Activated naive CD4-positive, alpha-beta T cell treated with Interleukin-2 at 50 U/mL for 16 hours (primary cell): ENCODE results near the gene OR4S1.
"Not testable (repeated sequence)": the region's sequence is repeated elsewhere in the genome, so short reads cannot be mapped to it uniquely, and the experiment has no call there.

ENCODE experiments used
- DNase-seq: peaks from one replicate; pipeline ENCODE4 v3.0.0-alpha.2; 2020

The OR4S1 gene, protein sequence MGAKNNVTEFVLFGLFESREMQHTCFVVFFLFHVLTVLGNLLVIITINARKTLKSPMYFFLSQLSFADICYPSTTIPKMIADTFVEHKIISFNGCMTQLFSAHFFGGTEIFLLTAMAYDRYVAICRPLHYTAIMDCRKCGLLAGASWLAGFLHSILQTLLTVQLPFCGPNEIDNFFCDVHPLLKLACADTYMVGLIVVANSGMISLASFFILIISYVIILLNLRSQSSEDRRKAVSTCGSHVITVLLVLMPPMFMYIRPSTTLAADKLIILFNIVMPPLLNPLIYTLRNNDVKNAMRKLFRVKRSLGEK

DNA sequence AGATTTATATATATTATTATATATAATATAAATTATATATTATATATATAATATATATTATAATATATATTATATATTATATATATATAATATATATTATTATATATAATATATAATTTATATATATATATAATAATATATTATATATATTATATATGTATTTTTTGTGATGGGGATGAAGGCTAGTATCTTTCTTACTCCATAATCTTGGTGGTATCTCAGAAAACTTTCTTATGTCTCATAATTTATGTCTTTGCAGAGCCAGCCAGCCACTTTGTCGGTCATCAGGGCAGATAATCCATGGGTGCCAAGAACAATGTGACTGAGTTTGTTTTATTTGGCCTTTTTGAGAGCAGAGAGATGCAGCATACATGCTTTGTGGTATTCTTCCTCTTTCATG is at the start of gene OR4S1:
Gene OR4S1, plus strand, starts transcription at position 301 of the 400 bp plus-strand sequence. Its CDS starts 0 bp downstream, at position 301.
- no peak for DNase-seq

DNA sequence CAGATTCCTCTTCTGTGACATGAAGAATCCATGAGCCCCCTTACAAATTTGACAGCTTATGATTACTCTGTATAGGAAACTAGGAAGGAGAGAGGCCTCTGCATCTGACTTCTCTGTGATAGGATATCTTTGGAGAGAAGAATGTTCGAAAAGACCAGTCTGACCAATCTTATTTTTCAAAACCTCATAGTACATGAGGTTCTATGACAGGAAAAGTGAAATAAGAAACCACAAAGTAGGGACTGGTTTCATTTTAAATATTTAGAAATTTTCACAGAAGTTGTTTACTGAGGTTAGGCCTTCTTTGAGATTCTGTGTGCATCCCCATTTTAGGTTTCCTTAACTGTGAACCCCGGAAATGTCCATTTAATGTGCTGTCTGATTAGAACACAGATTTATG is 44.4 kb upstream of the OR4S1 start:
- no peak for DNase-seq

DNA sequence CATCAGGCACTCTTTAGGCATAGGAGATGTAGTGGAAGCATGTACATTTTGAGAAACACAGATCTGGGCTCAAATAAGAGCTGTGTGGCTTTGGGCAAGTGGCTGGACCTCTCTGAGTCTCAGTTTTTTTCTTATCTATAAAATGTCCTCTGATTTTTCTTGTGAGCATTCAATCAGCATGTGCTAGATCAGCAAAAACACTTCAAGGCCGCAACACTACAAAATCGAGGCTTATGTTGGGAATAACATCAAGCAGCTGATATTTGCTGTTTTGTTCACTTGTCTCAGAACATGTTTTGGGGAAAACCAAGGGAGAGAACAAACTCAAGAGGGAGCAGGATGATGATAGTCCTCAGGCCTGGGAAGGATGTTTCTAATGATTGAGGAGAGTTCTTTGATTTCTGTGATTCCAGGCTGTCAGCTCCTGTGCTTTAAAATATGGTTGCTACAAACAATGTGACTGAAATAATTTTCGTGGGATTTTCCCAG is 42.6 kb upstream of the OR4S1 start, which contains the start of gene OR4X1:
Gene OR4X1, plus strand, starts transcription at position 439 of the 489 bp plus-strand sequence. Its CDS starts 0 bp downstream, at position 439.
- DNase-seq, result no peak

DNA sequence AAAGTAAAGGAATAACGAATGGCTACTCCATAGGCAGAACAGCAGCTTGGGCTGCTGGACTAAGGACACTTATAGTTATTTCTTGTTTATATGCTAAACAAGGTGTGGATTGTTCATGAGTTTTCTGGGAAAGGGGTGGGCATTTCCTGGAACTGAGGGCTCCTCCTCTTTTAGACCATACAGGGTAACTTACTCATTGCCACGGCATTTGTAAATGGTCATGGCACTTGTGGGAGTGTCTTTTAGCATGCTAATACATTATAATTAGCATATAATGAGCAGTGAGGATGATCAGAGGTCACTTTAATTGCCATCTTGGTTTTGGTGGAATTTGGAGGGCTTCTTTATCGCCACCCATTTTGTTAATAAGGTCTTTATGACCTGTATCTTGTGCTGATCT is 35.4 kb upstream of the OR4S1 start:
- no peak for DNase-seq

DNA sequence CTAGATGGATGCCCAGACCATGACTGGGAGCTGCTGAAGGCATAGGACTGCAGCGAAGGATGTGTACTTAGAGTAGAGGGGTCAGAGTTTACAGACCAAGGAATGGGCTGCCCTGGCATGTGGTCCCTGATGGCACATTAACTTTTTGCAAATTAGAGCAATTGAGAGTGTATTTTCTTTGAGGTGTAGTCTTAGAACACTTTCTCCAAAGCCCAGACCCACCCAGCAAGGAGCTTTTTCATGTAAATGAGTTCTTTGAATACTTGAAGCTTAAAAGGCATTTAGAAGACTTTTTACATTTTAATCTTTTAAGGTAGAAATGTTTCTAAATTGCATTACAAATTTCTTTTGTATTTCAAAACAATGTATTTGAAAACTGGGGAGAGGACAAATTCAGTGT is 33.4 kb upstream of the OR4S1 start:
- DNase-seq, result no peak

DNA sequence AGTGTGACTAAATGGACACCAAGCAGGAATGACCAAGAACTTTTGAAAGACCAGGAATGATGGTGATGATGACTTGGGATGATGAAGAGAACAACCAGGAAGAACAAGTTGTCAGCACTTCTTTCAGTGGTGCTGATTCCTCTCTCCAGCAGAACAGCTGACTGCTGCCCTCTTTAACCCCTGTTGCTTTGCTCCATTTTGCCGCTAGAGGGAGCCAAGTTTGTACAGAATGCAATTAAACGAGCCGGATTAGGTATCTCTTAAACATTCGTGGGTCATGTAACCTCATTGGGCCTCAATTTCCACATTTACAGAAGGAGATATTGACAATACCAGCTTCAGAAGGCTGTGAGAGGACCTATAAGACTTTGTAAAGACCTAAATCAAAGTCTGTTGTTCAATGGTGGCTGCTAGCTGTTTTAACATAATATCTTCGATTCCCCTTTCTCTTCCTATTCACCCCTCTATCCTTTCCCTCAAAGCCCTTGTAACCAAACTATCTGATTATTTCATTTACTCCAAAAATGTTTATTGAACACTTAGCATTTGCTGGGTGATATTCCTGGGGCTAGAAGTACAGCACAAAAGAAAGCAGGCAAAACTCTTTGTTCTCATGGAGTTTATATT is 1.9 kb downstream of the OR4S1 start:
- peak; percentile 69 for DNase-seq

DNA sequence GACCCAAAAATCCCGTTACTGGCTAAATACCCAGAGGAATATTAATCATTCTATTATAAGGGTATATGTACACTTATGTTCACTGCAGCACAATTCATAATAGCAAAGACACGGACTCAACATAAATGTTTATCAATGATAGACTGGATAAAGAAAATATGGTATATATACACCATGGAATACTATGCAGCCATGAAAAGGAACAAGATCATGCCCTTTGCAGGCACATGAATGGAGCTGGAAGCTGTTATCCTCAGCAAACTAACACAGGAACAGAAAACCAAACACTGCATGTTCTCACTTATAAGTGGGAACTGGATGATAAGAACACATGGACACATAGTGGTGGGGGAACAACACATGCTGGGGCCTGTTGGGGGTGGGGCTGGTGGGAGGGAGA is 7.6 kb downstream of the OR4S1 start:
- DNase-seq, result not testable (repeated sequence)

DNA sequence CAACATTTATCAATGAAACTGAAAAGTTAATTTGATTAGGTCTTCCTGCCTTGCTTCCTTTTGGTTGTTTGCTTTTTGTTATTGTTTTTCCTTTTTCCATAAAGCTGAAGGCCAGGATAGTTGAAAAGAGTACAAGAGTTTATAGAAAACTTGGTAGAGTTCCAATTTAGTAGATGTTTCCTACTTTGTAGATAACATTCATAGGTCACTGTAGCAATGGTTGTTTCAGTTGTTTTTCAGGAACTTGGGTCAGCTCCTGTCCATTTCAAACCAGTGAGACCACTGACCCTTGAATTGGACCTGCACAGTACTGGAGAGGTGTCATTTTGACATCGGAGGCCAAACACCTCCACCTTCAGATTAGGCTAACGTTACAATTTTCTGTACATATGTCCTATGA is 13.8 kb downstream of the OR4S1 start:
- not testable (repeated sequence) for DNase-seq

DNA sequence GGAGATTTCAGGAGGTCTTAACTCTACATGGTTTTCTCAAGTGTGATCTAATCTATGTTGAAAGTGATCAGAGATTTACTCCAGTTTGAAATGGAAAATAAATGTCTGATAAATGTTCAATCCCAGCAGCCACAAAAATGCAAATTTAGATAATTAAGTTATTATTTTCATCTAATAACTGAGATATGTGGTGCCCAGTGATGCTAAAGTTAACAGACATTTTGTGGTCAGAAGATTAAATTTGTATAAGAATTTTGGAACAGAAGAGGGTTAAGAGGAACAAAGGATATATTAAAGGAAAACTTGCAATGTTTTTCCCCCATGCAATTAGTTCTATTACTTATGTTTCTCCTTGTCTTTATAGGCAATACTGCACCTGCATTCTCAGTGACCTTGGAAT is 18.6 kb downstream of the OR4S1 start, which contains the start of gene OR4C3:
Gene OR4C3, plus strand, starts transcription at position 301 of the 400 bp plus-strand sequence. CDS start 102 bp downstream, outside the sequence.
- not testable (repeated sequence) for DNase-seq

DNA sequence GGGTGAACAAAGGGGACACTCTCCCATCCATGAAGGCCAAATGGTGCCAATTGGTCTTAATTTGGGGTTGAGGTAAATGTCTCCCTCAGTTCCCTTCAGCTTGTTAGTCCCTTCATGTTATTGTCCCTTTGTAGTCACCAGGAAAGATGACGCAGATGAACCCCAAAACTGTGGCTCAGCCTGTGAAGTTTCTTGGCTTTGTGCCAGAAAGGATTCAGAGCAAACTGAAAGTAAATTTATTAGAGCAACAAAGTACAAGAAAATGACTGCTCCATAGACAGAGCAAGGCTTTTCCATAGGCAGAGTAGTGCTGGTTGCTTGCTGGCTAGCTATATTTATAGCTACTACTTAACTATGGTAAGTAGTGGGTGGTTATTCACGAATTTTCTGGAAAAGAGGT is 35.4 kb downstream of the OR4S1 start:
- no peak for DNase-seq

DNA sequence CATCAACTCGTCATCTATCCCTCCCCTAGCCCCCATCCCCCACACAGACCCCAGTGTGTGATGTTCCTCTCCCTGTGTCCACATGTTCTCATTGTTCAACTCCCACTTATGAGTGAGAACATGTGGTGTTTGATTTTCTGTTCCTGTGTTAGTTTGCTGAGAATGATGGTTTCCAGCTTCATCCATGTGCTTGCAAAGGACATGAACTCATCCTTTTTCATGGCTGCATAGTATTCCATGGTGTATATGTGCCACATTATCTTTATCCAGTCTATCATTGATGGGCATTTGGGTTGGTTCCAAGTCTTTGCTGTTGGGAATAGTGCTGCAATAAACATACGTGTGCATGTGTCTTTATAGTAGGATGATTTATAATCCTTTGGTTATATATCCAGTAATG is 36.5 kb downstream of the OR4S1 start:
- DNase-seq, result not testable (repeated sequence)

DNA sequence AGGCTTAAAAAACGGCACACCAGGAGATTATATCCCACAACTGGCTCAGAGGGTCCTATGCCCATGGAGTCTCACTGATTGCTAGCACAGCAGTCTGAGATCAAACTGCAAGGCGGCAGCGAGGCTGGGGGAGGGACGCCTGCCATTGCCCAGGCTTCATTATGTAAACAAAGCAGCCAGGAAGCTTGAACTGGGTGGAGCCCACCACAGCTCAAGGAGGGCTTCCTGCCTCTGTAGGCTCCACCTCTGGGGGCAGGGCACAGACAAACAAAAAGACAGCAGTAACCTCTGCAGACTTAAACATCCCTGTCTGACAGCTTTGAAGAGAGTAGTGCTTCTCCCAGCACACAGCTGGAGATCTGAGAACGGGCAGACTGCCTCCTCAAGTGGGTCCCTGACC is 40.3 kb downstream of the OR4S1 start:
- DNase-seq, result not testable (repeated sequence)

DNA sequence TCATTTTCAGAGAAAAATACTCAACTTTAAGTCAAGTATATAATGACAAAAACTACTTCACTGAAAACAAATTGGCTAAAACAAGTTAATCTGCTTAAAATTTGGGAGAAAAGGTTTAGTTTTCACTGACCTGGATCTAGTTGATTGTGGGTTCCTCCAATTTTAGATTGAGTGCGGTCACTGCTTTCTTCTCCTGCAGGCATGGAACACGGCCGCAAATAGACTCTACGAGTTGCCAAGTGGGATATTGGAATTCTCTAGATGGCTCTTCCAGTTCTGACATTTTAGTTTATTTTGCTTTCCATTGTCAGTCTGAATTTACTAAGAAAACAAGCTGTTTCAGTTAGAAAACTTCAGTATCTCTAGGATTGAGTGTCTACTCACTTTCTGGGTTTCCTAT is 48.0 kb downstream of the OR4S1 start:
- DNase-seq, result no peak

DNA sequence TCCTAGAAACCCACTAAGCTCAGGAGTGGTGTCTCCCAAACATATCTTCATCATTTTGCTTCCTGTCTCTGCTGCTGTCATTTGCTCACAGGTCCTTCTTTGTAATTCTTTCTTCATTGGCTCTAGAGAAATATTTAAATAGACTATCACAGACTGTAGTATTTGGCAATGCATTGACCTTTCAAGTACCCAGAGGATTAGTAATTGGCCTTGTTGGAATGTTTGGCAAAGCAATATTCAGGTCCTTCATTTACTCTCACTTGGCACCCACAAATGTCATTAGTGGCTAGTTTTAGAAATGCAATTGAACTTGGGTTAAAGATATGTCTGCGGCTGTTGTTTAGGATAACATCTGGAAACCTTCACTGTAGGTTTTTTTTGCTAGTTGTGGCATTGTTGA is 48.7 kb downstream of the OR4S1 start:
- no peak for DNase-seq
